22Rv1 (cell line): ENCODE data around the gene C6orf132.

ENCODE experiments used
- CTCF ChIP-seq: fragments of 450-650 bp; IDR thresholded peaks from 2 replicates; pipeline ENCODE4 v1.5.1; 2017; ENCODE audit warnings: mild to moderate bottlenecking
- ZFX ChIP-seq: fragments of 450-650 bp; IDR thresholded peaks from 2 replicates; pipeline ENCODE4 v1.6.1; 2017; ENCODE audit warnings: antibody characterized with exemption, borderline replicate concordance

- TF ChIP-seq CTCF (peak; percentile 93), ZFX (no peak)
Observed at GRCh38 chr6:42166444-42167141, 24.2 kb upstream of the C6orf132 start.
